Stimulated activated CD4-positive, alpha-beta T cell treated with anti-CD3 and anti-CD28 coated beads, Interleukin-4, amount 100 ng/mL, for 24 hours (primary cell): ENCODE data around the gene PHF2.
"Not testable (repeated sequence)": the region's sequence is repeated elsewhere in the genome, so short reads cannot be mapped to it uniquely, and the experiment has no call there.

Source experiments
- DNase-seq: peaks from one replicate; pipeline ENCODE4 v3.0.0-alpha.2; 2020

PHF2 gene

GRCh38 chr9:93669116-93669957 is 93.0 kb downstream of the PHF2 start:
- DNase-seq: no peak

GRCh38 chr9:93669958-93670207 is 93.5 kb downstream of the PHF2 start:
- DNase-seq: no peak

- DNase-seq: no peak
These were observed 94.0 kb downstream of the PHF2 start for GRCh38 chr9:93670208-93671019.

GRCh38 chr9:93671020-93671338 is 94.6 kb downstream of the PHF2 start:
- DNase-seq: no peak

- DNase-seq: not testable (repeated sequence)
These were observed 96.1 kb downstream of the PHF2 start for GRCh38 chr9:93672330-93673020.

- no peak for DNase-seq
These were observed 96.8 kb downstream of the PHF2 start for GRCh38 chr9:93673021-93673838.

GRCh38 chr9:93673839-93674334 is 97.5 kb downstream of the PHF2 start:
- DNase-seq: no peak

GRCh38 chr9:93674580-93675335 is 98.4 kb downstream of the PHF2 start:
- no peak for DNase-seq

- DNase-seq: no peak
These were observed 99.2 kb downstream of the PHF2 start for GRCh38 chr9:93675336-93676150.

GRCh38 chr9:93676310-93677047 is 100.1 kb downstream of the PHF2 start:
- no peak for DNase-seq

- no peak for DNase-seq
These were observed 100.7 kb downstream of the PHF2 start for GRCh38 chr9:93677048-93677571.

- DNase-seq: no peak
These were observed 101.3 kb downstream of the PHF2 start for GRCh38 chr9:93677641-93678136.

- DNase-seq: no peak
These were observed 102.0 kb downstream of the PHF2 start for GRCh38 chr9:93678199-93679019.

GRCh38 chr9:93679536-93680442 is 103.4 kb downstream of the PHF2 start:
- DNase-seq: peak; percentile 2

GRCh38 chr9:93680443-93681268 is 104.3 kb downstream of the PHF2 start:
- DNase-seq: peak; percentile 2

- no peak for DNase-seq
These were observed 105.1 kb downstream of the PHF2 start for GRCh38 chr9:93681269-93682154.
